Measurements from ENCODE around the gene SOX6.

DNA sequence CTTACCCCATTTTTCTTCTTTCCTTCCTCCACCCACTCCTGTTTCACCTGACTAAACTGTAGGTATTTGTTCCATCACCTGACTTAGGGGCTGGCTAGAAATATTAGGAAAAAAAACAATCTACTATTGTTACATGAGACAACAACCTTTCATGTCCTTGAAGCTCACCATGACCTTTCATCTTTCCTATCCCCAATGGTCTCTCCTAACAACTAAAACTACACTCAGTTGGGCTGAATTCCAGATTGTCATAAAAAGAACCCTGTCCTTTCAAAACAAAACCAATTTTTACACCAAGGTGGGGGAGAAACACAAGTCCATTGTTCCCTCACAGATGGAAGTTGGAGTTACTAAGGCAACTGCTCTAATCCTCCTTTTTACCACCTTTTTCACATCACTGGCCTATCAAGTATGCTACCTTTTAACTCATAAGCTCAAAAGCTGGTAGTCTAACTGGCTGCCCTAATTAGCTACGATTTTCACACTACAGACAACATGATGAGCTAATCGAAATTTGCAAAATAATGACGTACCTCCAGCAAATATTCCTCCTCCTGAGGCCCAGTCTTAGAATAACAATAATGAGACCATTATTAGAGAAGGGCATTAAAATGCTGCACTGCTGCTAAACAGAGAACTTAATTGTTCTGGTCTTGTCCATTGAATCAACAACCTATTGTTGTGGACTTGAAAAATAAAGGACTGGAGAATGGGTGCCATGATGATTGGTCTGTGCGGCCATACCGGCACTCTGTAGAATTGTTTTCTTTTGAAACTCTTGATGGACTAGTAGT is 46.5 kb upstream of the SOX6 start:
- TF ChIP-seq, protein P1, sequence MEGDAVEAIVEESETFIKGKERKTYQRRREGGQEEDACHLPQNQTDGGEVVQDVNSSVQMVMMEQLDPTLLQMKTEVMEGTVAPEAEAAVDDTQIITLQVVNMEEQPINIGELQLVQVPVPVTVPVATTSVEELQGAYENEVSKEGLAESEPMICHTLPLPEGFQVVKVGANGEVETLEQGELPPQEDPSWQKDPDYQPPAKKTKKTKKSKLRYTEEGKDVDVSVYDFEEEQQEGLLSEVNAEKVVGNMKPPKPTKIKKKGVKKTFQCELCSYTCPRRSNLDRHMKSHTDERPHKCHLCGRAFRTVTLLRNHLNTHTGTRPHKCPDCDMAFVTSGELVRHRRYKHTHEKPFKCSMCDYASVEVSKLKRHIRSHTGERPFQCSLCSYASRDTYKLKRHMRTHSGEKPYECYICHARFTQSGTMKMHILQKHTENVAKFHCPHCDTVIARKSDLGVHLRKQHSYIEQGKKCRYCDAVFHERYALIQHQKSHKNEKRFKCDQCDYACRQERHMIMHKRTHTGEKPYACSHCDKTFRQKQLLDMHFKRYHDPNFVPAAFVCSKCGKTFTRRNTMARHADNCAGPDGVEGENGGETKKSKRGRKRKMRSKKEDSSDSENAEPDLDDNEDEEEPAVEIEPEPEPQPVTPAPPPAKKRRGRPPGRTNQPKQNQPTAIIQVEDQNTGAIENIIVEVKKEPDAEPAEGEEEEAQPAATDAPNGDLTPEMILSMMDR (IDR thresholded peaks at IDR 0.05), result no peak
- TF ChIP-seq POLR2AphosphoS5 (IDR thresholded peaks at IDR 0.05) (no peak), POLR2A (IDR thresholded peaks at IDR 0.05) (no peak)

All from prostate gland (tissue), 2 donors.